Endothelial cell of umbilical vein (primary cell): ENCODE results near the gene CARD9. TPM values are rescaled to one million over a fixed set of nuclear protein-coding genes. Genes with fewer than 3 reads are reported as not detected.

Source experiments
- BruUV-seq: library from RNA; stranded (reverse); fragments of 400-500 nt; replicated peaks from 2 replicates; lab custom pipeline; 2021; lab: Mats Ljungman, UMichigan
- CTCF ChIA-PET: fragments of 300-600, 350-600 bp; sonication (Branson Sonifier 250); formaldehyde crosslinking; loops from one replicate; lab custom pipeline; 2021; ENCODE audit warnings: antibody characterized with exemption, inconsistent platforms; lab: Charles Lee
- POLR2A ChIA-PET: fragments of 300-600, 350-600 bp; sonication (Branson Sonifier 250); formaldehyde crosslinking; loops from one replicate; lab custom pipeline; 2021; ENCODE audit warnings: antibody characterized with exemption, inconsistent platforms; lab: Charles Lee
- DNase-seq: peaks from one replicate; pipeline ENCODE4 v3.0.0-alpha.2; 2011; ENCODE audit warnings: low read depth, low spot score
- FAIRE-seq: peaks from 2 replicates; lab custom pipeline; 2011; peaks lifted over from hg19 to GRCh38; lab: Jason Lieb, UNC
- H2AFZ ChIP-seq: 2 replicates; pipeline ENCODE4 v1.6.0; 2012; ENCODE audit warnings: low read depth, low read length, control low read depth, inconsistent platforms
- H3K27ac ChIP-seq: 2 replicates; pipeline ENCODE4 v1.5.1; 2011; ENCODE audit warnings: low read depth, mild to moderate bottlenecking, control low read depth, low read length, moderate library complexity; ENCODE audit not compliant: insufficient read depth
- H3K27me3 ChIP-seq, 2 experiments: 2 replicates each; pipeline versions ENCODE4 v1.6.0 to v1.6.1; 2011; ENCODE audit warnings: low read length in 2 of 2, mixed read lengths in 1 of 2; ENCODE audit not compliant: control insufficient read depth in 2 of 2, insufficient read depth in 2 of 2
- H3K36me3 ChIP-seq, 2 experiments: 2 replicates in 1 of 2; 3 replicates in 1 of 2; pipeline ENCODE4 v1.5.1; 2011; ENCODE audit warnings: low read length in 2 of 2, mild to moderate bottlenecking in 1 of 2, moderate library complexity in 1 of 2; ENCODE audit not compliant: control insufficient read depth in 2 of 2, insufficient read depth in 2 of 2; ENCODE audit errors: extremely low read depth in 1 of 2
- H3K4me1 ChIP-seq: 3 replicates; pipeline ENCODE4 v1.5.1; 2011; ENCODE audit warnings: mild to moderate bottlenecking, low read length; ENCODE audit not compliant: control insufficient read depth, insufficient read depth; ENCODE audit errors: extremely low read depth
- H3K4me2 ChIP-seq: 2 replicates; pipeline ENCODE4 v1.6.1; 2011; ENCODE audit warnings: low read length, control low read depth, mixed read lengths; ENCODE audit not compliant: insufficient read depth
- H3K4me3 ChIP-seq, 3 experiments: fragments of 200-600 bp in 1 of 3; sonication (generic), shearing (Covaris generic) in 1 of 3; replicated peaks in 1 of 3; 2 replicates each; pipeline ENCODE4 v1.5.1; 2011 to 2016; ENCODE audit warnings: control low read depth in 3 of 3, low read length in 3 of 3, mild to moderate bottlenecking in 2 of 3, inconsistent platforms in 1 of 3, low read depth in 1 of 3, moderate library complexity in 1 of 3; ENCODE audit not compliant: insufficient read depth in 1 of 3
- H3K79me2 ChIP-seq: 2 replicates; pipeline ENCODE4 v1.6.0; 2012; ENCODE audit warnings: low read length, inconsistent platforms; ENCODE audit not compliant: control insufficient read depth, insufficient read depth
- H3K9ac ChIP-seq: replicated peaks from 2 replicates; pipeline ENCODE3; 2011; ENCODE audit warnings: low read length, control low read depth; ENCODE audit not compliant: insufficient read depth; ENCODE audit errors: extremely low read depth
- H3K9me1 ChIP-seq: replicated peaks from 3 replicates; pipeline ENCODE4 v1.6.0; 2011; ENCODE audit warnings: mild to moderate bottlenecking, low read length; ENCODE audit not compliant: control insufficient read depth, insufficient read depth; ENCODE audit errors: extremely low read depth
- H3K9me3 ChIP-seq: replicated peaks from 2 replicates; pipeline ENCODE4 v1.5.1; 2012; ENCODE audit warnings: low read length, inconsistent platforms; ENCODE audit not compliant: control insufficient read depth, insufficient read depth
- H4K20me1 ChIP-seq: replicated peaks from 2 replicates; pipeline ENCODE3; 2011; ENCODE audit warnings: mild to moderate bottlenecking, low read length; ENCODE audit not compliant: control insufficient read depth, insufficient read depth; ENCODE audit errors: extremely low read depth
- CTCF ChIP-seq, 2 donors: IDR thresholded peaks; 1 replicate in 1 of 2; 2 replicates in 1 of 2; pipeline ENCODE4 v1.5.1; 2011; ENCODE audit warnings: low read length in 2 of 2, mild to moderate bottlenecking in 2 of 2, moderate library complexity in 2 of 2, control low read depth in 1 of 2, inconsistent platforms in 1 of 2, low read depth in 1 of 2; ENCODE audit not compliant: insufficient read depth in 1 of 2; ENCODE audit errors: extremely low read depth in 1 of 2
- EZH2 ChIP-seq: IDR thresholded peaks from 2 replicates; pipeline ENCODE4 v1.6.1; 2012; ENCODE audit warnings: borderline replicate concordance, low read depth, mild to moderate bottlenecking, moderate library complexity, low read length, inconsistent platforms; ENCODE audit not compliant: severe bottlenecking
- FOS ChIP-seq: IDR thresholded peaks from 2 replicates; pipeline ENCODE4 v1.6.1; 2011; ENCODE audit warnings: mild to moderate bottlenecking, low read length, moderate library complexity, borderline replicate concordance; ENCODE audit not compliant: insufficient read depth
- GATA2 ChIP-seq: IDR thresholded peaks from 2 replicates; pipeline ENCODE4 v1.7.0; 2011; ENCODE audit warnings: low read depth, mild to moderate bottlenecking, moderate library complexity, mixed read lengths, low read length; ENCODE audit not compliant: insufficient read length, insufficient read depth
- JUN ChIP-seq: IDR thresholded peaks from 2 replicates; pipeline ENCODE4 v1.6.1; 2011; ENCODE audit warnings: borderline replicate concordance, low read depth; ENCODE audit not compliant: insufficient read length, insufficient read depth
- MYC ChIP-seq: IDR thresholded peaks from one replicate; pipeline ENCODE4 v1.6.1; 2011; ENCODE audit warnings: mild to moderate bottlenecking, low read depth, low read length
- POLR2A ChIP-seq: IDR thresholded peaks from 2 replicates; pipeline ENCODE4 v1.6.1; 2012; ENCODE audit warnings: low read depth, mild to moderate bottlenecking, control low read depth, low read length
- POLR2AphosphoS5 ChIP-seq: IDR thresholded peaks from 2 replicates; pipeline ENCODE4 v1.6.1; 2012; ENCODE audit warnings: low read depth, mild to moderate bottlenecking, control low read depth, low read length, moderate library complexity; ENCODE audit not compliant: insufficient read depth
- dilution Hi-C: fragments of 300-500 bp; cut with MboI; formaldehyde crosslinking; loops from one replicate; pipeline ENCODE4 v1.15.0; 2019; ENCODE audit warnings: low sequenced_read_pairs; ENCODE audit not compliant: extremely low pct_ligation_motif_present
- intact Hi-C: fragments of 100-400 bp; cut with micrococcal nuclease; formaldehyde crosslinking; loops from one replicate; pipeline ENCODE4 v1.10.0; 2022
- polyA plus RNA-seq, 4 experiments: library from polyadenylated mRNA; depleted of rRNA in 3 of 4; stranded (reverse) in 3 of 4; unstranded in 1 of 4; fragments of >200 nt; gene quantifications; 2 replicates each; pipeline versions ENCODE4 v1.2.1 to v1.2.3, GENCODE V29; 2011 to 2012; ENCODE audit warnings: missing spikeins in 1 of 4
- total RNA-seq: library from RNA; stranded (reverse); gene quantifications from 2 replicates; pipeline ENCODE4 v1.2.3, GENCODE V29; 2021
- TF ChIP-seq, protein P1 (sequence below): IDR thresholded peaks from 2 replicates; pipeline ENCODE4 v1.6.1; 2011; ENCODE audit not compliant: insufficient read depth, insufficient read length

CARD9 gene
- total and polyA plus RNA-seq, 2 donors (not counting 3 experiments of a cell fraction or from before 2014, with no cell fraction given): 0.22 to 0.71 TPM

DNA sequence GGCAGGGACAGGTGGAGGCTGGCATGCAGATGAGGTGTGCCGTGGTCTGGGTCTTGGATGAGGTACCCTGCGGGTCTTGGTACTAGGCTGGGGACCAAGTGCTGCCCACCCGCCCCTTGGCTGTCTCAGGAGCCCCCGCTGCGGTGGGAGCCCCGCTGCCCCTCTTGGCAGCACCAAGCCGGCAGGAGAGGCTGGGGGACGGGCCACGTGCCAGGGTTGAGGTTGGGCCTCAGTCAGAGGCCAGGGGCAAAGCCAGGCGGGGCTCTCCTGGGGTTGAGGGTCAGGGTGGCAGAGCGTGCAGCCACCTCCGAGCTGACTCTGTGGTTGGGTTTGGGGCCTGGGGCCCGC lies 2.0 kb downstream of the CARD9 start:
- H3K27me3 ChIP-seq: no peaks in the 10 kb centered on the region
- no peaks in the 10 kb centered on the region for H3K9me1 ChIP-seq
- FAIRE-seq (no peak), DNase-seq (no peak)
- no peaks in the 10 kb centered on the region for H4K20me1 ChIP-seq
- no TSS peak for BruUV-seq
- no peak overlapping the region for H3K27ac ChIP-seq
- TF ChIP-seq, protein P1, sequence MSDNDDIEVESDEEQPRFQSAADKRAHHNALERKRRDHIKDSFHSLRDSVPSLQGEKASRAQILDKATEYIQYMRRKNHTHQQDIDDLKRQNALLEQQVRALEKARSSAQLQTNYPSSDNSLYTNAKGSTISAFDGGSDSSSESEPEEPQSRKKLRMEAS: no peak
- TF ChIP-seq POLR2A: no peak
- TF ChIP-seq FOS: no peak
- TF ChIP-seq CTCF (IDR thresholded peaks at IDR 0.05; ENCODE audit: extremely low read depth in 1 of 2, insufficient read depth in 1 of 2, low read depth in 1 of 2, low read length in 2 of 2): no peak
- TF ChIP-seq GATA2: no peak
- TF ChIP-seq JUN: no peak
- no peak for TF ChIP-seq MYC
- TF ChIP-seq POLR2AphosphoS5: no peak
- no peak for TF ChIP-seq EZH2
- H3K9ac ChIP-seq: no peak overlapping the region
- POLR2A ChIA-PET: no interaction called here
- no peak overlapping the region for H2AFZ ChIP-seq
- no peaks in the 10 kb centered on the region for H3K79me2 ChIP-seq
- H3K4me1 ChIP-seq: no peaks in the 10 kb centered on the region
- H3K4me3 ChIP-seq: no peak overlapping the region
- H3K4me2 ChIP-seq: no peak overlapping the region
- dilution Hi-C loops: no loop called here
- CTCF ChIA-PET: interaction anchor here (1.1 kb wide), 1 partner anchor 8 kb away, joined by 4 read pairs; no protein-coding TSS in a partner anchor
- no peaks in the 10 kb centered on the region for H3K36me3 ChIP-seq
- intact Hi-C loops: no loop called here
- no peaks in the 10 kb centered on the region for H3K9me3 ChIP-seq
